ENCODE data around the gene PBXIP1.
"Not testable (repeated sequence)": the region's sequence is repeated elsewhere in the genome, so short reads cannot be mapped to it uniquely, and the experiment has no call there.

PBXIP1 gene

GRCh38 chr1:154911691-154912550 lies 44.0 kb downstream of the PBXIP1 start:
- Histone ChIP-seq H3K27ac (ENCODE audit: low read length) (no peak overlapping the region), H3K9me3 (ENCODE audit: control insufficient read depth, low read depth, low read length) (no peaks in the 10 kb centered on the region), H3K4me1 (ENCODE audit: control insufficient read depth, low read depth, low read length) (no peaks in the 10 kb centered on the region), H3K36me3 (ENCODE audit: control insufficient read depth, low read depth, low read length) (no peaks in the 10 kb centered on the region), H3K4me3 (ENCODE audit: low read length) (no peak overlapping the region), H3K27me3 (ENCODE audit: control insufficient read depth, insufficient read depth, low read length) (no peaks in the 10 kb centered on the region), H3K9ac (ENCODE audit: low read length) (no peak overlapping the region)

- Histone ChIP-seq H3K9me3 (ENCODE audit: control insufficient read depth, low read depth, low read length) (no peaks in the 10 kb centered on the region), H3K4me1 (ENCODE audit: control insufficient read depth, low read depth, low read length) (no peaks in the 10 kb centered on the region), H3K9ac (ENCODE audit: low read length) (no peak overlapping the region), H3K27ac (ENCODE audit: low read length) (no peak overlapping the region), H3K4me3 (ENCODE audit: low read length) (no peak overlapping the region), H3K36me3 (ENCODE audit: control insufficient read depth, low read depth, low read length) (no peaks in the 10 kb centered on the region), H3K27me3 (ENCODE audit: control insufficient read depth, insufficient read depth, low read length) (no peaks in the 10 kb centered on the region)
Measured at GRCh38 chr1:154910851-154911250, 45.0 kb downstream of the PBXIP1 start.

- no peaks in the 10 kb centered on the region for H3K4me1 ChIP-seq (ENCODE audit: control insufficient read depth, low read depth, low read length)
- H3K9me3 ChIP-seq (ENCODE audit: control insufficient read depth, low read depth, low read length) = no peaks in the 10 kb centered on the region
- no peaks in the 10 kb centered on the region for H3K27me3 ChIP-seq (ENCODE audit: control insufficient read depth, insufficient read depth, low read length)
- no peak overlapping the region for H3K9ac ChIP-seq (ENCODE audit: low read length)
- no peaks in the 10 kb centered on the region for H3K36me3 ChIP-seq (ENCODE audit: control insufficient read depth, low read depth, low read length)
- H3K4me3 ChIP-seq (ENCODE audit: low read length) = no peak overlapping the region
- no peak overlapping the region for H3K27ac ChIP-seq (ENCODE audit: low read length)
Measured at GRCh38 chr1:154908937-154909336, 47.0 kb downstream of the PBXIP1 start.

DNA sequence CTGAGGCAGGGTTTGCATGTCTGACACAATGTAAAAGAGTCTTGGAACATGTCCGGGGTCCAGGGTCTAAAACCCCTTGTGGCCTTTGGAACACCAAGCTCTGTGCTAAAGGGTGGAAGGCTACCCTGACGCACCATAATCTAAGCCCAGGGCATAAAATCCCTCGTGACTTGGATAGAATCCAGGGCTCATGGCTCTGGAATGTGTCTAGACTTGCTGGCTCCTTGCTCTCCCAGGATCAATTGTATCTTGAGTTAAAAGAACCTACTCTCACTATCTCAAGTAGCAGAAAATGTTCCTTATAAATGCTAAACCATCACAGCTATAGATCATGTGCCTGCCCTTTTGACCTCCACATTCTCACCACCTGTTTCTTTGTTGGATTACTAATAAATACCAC lies 47.8 kb downstream of the PBXIP1 start:
- not testable (repeated sequence) for H3K4me1 ChIP-seq (ENCODE audit: control insufficient read depth, low read depth, low read length); H3K4me3 ChIP-seq (ENCODE audit: low read length); H3K27me3 ChIP-seq (ENCODE audit: control insufficient read depth, insufficient read depth, low read length); H3K9ac ChIP-seq (ENCODE audit: low read length); H3K36me3 ChIP-seq (ENCODE audit: control insufficient read depth, low read depth, low read length); H3K9me3 ChIP-seq (ENCODE audit: control insufficient read depth, low read depth, low read length); H3K27ac ChIP-seq (ENCODE audit: low read length)

- H3K27me3 ChIP-seq (ENCODE audit: control insufficient read depth, insufficient read depth, low read length) = no peaks in the 10 kb centered on the region
- no peaks in the 10 kb centered on the region for H3K4me1 ChIP-seq (ENCODE audit: control insufficient read depth, low read depth, low read length)
- no peak overlapping the region for H3K27ac ChIP-seq (ENCODE audit: low read length)
- no peaks in the 10 kb centered on the region for H3K36me3 ChIP-seq (ENCODE audit: control insufficient read depth, low read depth, low read length)
- H3K9ac ChIP-seq (ENCODE audit: low read length) = no peak overlapping the region
- H3K4me3 ChIP-seq (ENCODE audit: low read length) = no peak overlapping the region
- no peaks in the 10 kb centered on the region for H3K9me3 ChIP-seq (ENCODE audit: control insufficient read depth, low read depth, low read length)
Measured at GRCh38 chr1:154906621-154907081, 49.2 kb downstream of the PBXIP1 start.

- Histone ChIP-seq H3K9ac (ENCODE audit: low read length) (no peak overlapping the region), H3K27ac (ENCODE audit: low read length) (no peak overlapping the region), H3K4me3 (ENCODE audit: low read length) (no peak overlapping the region), H3K36me3 (ENCODE audit: control insufficient read depth, low read depth, low read length) (no peaks in the 10 kb centered on the region), H3K27me3 (ENCODE audit: control insufficient read depth, insufficient read depth, low read length) (no peaks in the 10 kb centered on the region), H3K9me3 (ENCODE audit: control insufficient read depth, low read depth, low read length) (no peaks in the 10 kb centered on the region), H3K4me1 (ENCODE audit: control insufficient read depth, low read depth, low read length) (no peaks in the 10 kb centered on the region)
Measured at GRCh38 chr1:154902938-154903566, 52.8 kb downstream of the PBXIP1 start.

GRCh38 chr1:154901591-154901990 lies 54.3 kb downstream of the PBXIP1 start:
- no peaks in the 10 kb centered on the region for H3K4me1 ChIP-seq (ENCODE audit: control insufficient read depth, low read depth, low read length)
- no peaks in the 10 kb centered on the region for H3K36me3 ChIP-seq (ENCODE audit: control insufficient read depth, low read depth, low read length)
- H3K9me3 ChIP-seq (ENCODE audit: control insufficient read depth, low read depth, low read length) = no peaks in the 10 kb centered on the region
- H3K4me3 ChIP-seq (ENCODE audit: low read length) = no peak overlapping the region
- no peaks in the 10 kb centered on the region for H3K27me3 ChIP-seq (ENCODE audit: control insufficient read depth, insufficient read depth, low read length)
- H3K27ac ChIP-seq (ENCODE audit: low read length) = no peak overlapping the region
- H3K9ac ChIP-seq (ENCODE audit: low read length) = no peak overlapping the region

DNA sequence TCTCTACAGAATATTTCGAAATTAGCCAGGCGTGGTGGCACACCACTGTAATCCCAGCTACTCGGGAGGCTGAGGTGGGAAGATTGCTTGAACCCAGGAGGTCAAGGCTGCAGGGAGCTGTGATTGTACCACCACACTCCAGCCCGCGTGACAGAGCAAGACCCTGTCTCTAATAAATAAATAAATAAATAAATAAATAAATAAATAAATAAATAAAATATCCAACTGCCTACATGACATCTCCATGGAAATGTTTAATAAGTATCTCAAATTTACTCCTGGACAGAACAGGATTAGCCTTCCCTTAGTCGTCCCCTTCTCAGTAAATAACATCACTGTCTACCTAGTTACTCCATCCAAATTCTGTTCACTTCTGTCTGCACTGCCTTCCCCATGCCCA lies 56.9 kb downstream of the PBXIP1 start:
- Histone ChIP-seq H3K4me1 (ENCODE audit: control insufficient read depth, low read depth, low read length) (no peaks in the 10 kb centered on the region), H3K9me3 (ENCODE audit: control insufficient read depth, low read depth, low read length) (no peaks in the 10 kb centered on the region), H3K36me3 (ENCODE audit: control insufficient read depth, low read depth, low read length) (no peaks in the 10 kb centered on the region), H3K27me3 (ENCODE audit: control insufficient read depth, insufficient read depth, low read length) (no peaks in the 10 kb centered on the region), H3K27ac (ENCODE audit: low read length) (no peak overlapping the region), H3K9ac (ENCODE audit: low read length) (no peak overlapping the region), H3K4me3 (ENCODE audit: low read length) (no peak overlapping the region)

GRCh38 chr1:154896771-154897286 lies 59.1 kb downstream of the PBXIP1 start:
- no peaks in the 10 kb centered on the region for H3K27me3 ChIP-seq (ENCODE audit: control insufficient read depth, insufficient read depth, low read length)
- H3K27ac ChIP-seq (ENCODE audit: low read length) = no peak overlapping the region
- no peaks in the 10 kb centered on the region for H3K36me3 ChIP-seq (ENCODE audit: control insufficient read depth, low read depth, low read length)
- no peak overlapping the region for H3K4me3 ChIP-seq (ENCODE audit: low read length)
- no peaks in the 10 kb centered on the region for H3K4me1 ChIP-seq (ENCODE audit: control insufficient read depth, low read depth, low read length)
- no peaks in the 10 kb centered on the region for H3K9me3 ChIP-seq (ENCODE audit: control insufficient read depth, low read depth, low read length)
- H3K9ac ChIP-seq (ENCODE audit: low read length) = no peak overlapping the region

GRCh38 chr1:154895798-154896197 lies 60.1 kb downstream of the PBXIP1 start:
- no peak overlapping the region for H3K4me3 ChIP-seq (ENCODE audit: low read length)
- H3K4me1 ChIP-seq (ENCODE audit: control insufficient read depth, low read depth, low read length) = no peaks in the 10 kb centered on the region
- H3K27ac ChIP-seq (ENCODE audit: low read length) = no peak overlapping the region
- no peaks in the 10 kb centered on the region for H3K27me3 ChIP-seq (ENCODE audit: control insufficient read depth, insufficient read depth, low read length)
- H3K9ac ChIP-seq (ENCODE audit: low read length) = no peak overlapping the region
- H3K9me3 ChIP-seq (ENCODE audit: control insufficient read depth, low read depth, low read length) = no peaks in the 10 kb centered on the region
- no peaks in the 10 kb centered on the region for H3K36me3 ChIP-seq (ENCODE audit: control insufficient read depth, low read depth, low read length)
